ENCODE results near the gene ESRRA. TPM values are rescaled to one million over a fixed set of nuclear protein-coding genes. Genes with fewer than 3 reads are reported as not detected.

Gene ESRRA
- total RNA-seq, 3 donors from 2014 or later (not counting 1 experiment from before 2014, with no cell fraction given) = 47.1 to 51.3 (median 50.0) TPM

DNA sequence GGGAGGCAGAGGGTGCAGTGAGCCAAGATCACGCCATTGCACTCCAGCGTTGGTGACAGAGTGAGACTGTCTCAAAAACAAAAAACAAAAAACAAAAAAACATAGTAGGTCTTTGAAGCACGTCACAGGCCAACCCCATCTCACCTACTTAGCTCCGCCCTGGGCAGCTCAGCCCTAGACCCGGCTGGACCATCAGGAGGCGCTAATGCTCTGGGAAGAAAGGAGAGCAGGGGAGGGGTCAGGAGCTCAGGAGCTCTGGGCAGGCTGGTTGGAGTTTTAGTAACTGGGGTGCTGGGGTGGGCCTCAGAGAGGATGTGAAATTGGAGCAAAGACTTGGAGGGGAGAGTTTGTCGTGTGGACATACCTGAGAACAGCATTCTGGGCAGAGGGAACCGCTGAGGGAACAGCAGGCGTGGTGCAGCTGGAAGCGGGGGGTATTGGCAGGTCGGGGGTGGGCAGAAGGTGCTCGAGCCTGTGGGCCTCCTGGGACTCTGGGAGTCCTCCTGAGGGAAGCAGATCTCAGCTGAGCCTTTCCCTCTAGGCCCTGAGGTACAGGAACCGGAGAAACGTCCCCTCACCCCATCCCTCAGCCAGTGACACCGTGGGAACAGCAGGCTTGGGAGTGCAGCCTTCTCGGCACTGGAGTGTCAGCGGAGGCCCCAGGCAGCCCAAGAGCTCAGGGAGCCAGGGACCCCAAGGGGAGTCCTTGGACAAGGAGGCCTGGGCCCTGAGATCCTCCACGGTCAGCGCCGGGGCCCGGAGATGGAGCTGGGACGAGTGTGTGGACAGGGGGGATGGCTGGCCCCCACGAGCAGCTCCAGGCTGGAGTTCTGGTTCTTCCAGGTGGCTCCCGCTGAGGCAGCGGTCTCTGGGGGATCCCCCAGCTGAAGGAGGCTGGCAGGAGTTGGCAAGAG is 51.4 kb downstream of the ESRRA start:
- ATAC-seq (no peak), DNase-seq (peak in 1 of 2 donors; percentile 47)
- no peak overlapping the region for H3K4me3 ChIP-seq (ENCODE audit: low read length)
- H3K36me3 ChIP-seq (ENCODE audit: control insufficient read depth, insufficient read depth, low read length) = peaks cover 31% of the 10 kb centered on the region
- Mint-ChIP-seq H3K36me3 (no peaks in the 10 kb centered on the region), H3K4me3 (peak overlapping the region; percentile 72), H3K9me3 (no peaks in the 10 kb centered on the region), H3K4me1 (peaks cover 9 to 32% of the 10 kb centered on the region in 2 donors), H3K27ac (peak overlapping the region; percentile 66 to 75), H3K27me3 (ENCODE audit: low read depth in 2 of 2) (no peaks in the 10 kb centered on the region)
- H3K27me3 ChIP-seq (ENCODE audit: control insufficient read depth, insufficient read depth, low read length) = no peaks in the 10 kb centered on the region
- H3K9me3 ChIP-seq (ENCODE audit: control insufficient read depth, insufficient read depth, low read length) = no peaks in the 10 kb centered on the region
- no peak overlapping the region for H3K27ac ChIP-seq (ENCODE audit: low read length)
- H3K4me1 ChIP-seq (ENCODE audit: control insufficient read depth, insufficient read depth, low read length) = peaks cover 43% of the 10 kb centered on the region
- intact Hi-C loops (cut with micrococcal nuclease) = no loop called here
- TF ChIP-seq, protein P1, sequence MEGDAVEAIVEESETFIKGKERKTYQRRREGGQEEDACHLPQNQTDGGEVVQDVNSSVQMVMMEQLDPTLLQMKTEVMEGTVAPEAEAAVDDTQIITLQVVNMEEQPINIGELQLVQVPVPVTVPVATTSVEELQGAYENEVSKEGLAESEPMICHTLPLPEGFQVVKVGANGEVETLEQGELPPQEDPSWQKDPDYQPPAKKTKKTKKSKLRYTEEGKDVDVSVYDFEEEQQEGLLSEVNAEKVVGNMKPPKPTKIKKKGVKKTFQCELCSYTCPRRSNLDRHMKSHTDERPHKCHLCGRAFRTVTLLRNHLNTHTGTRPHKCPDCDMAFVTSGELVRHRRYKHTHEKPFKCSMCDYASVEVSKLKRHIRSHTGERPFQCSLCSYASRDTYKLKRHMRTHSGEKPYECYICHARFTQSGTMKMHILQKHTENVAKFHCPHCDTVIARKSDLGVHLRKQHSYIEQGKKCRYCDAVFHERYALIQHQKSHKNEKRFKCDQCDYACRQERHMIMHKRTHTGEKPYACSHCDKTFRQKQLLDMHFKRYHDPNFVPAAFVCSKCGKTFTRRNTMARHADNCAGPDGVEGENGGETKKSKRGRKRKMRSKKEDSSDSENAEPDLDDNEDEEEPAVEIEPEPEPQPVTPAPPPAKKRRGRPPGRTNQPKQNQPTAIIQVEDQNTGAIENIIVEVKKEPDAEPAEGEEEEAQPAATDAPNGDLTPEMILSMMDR (IDR thresholded peaks at IDR 0.05) = no peak
- WGBS (ENCODE audit: insufficient coverage) = 95% methylated on average over 25 of the region's 25 CpGs

DNA sequence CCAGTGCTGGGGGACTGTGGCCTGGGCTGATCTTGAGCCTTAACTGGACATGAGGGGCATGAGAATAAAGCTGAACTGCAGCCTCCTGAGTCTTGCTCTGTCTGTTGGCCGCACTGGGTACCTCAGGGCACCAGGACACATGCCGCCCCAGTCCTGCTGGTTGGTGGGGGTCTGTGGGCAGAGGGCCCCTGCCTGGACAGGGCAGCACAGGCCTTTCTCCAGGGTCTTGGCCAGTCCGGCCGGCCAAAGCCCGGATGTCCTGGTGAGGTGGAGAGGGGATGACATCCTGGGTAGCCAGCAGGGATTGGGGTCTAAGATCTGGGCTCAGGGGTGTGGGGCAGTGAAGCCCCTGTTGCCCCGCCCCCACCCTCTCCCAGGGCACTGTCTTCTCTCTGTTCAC is 52.1 kb downstream of the ESRRA start:
- no peak for ATAC-seq
- peaks cover 9 to 30% of the 10 kb centered on the region in 2 donors for H3K4me1 Mint-ChIP-seq
- H3K4me3 Mint-ChIP-seq = peak overlapping the region; percentile 17
- H3K9me3 Mint-ChIP-seq = no peaks in the 10 kb centered on the region
- peaks cover 34% of the 10 kb centered on the region for H3K36me3 ChIP-seq (ENCODE audit: control insufficient read depth, insufficient read depth, low read length)
- no peak for DNase-seq
- no peaks in the 10 kb centered on the region for H3K36me3 Mint-ChIP-seq
- 100% methylated on average over 5 of the region's 6 CpGs for WGBS (ENCODE audit: insufficient coverage)
- no peaks in the 10 kb centered on the region for H3K9me3 ChIP-seq (ENCODE audit: control insufficient read depth, insufficient read depth, low read length)
- TF ChIP-seq, protein P1 (IDR thresholded peaks at IDR 0.05) = no peak
- H3K4me1 ChIP-seq (ENCODE audit: control insufficient read depth, insufficient read depth, low read length) = peaks cover 43% of the 10 kb centered on the region
- intact Hi-C loops (cut with micrococcal nuclease) = no loop called here
- no peaks in the 10 kb centered on the region for H3K27me3 ChIP-seq (ENCODE audit: control insufficient read depth, insufficient read depth, low read length)
- H3K27ac Mint-ChIP-seq = peak overlapping the region in 1 of 2 donors; percentile 38
- no peak overlapping the region for H3K4me3 ChIP-seq (ENCODE audit: low read length)
- no peaks in the 10 kb centered on the region for H3K27me3 Mint-ChIP-seq (ENCODE audit: low read depth in 2 of 2)
- H3K27ac ChIP-seq (ENCODE audit: low read length) = no peak overlapping the region

DNA sequence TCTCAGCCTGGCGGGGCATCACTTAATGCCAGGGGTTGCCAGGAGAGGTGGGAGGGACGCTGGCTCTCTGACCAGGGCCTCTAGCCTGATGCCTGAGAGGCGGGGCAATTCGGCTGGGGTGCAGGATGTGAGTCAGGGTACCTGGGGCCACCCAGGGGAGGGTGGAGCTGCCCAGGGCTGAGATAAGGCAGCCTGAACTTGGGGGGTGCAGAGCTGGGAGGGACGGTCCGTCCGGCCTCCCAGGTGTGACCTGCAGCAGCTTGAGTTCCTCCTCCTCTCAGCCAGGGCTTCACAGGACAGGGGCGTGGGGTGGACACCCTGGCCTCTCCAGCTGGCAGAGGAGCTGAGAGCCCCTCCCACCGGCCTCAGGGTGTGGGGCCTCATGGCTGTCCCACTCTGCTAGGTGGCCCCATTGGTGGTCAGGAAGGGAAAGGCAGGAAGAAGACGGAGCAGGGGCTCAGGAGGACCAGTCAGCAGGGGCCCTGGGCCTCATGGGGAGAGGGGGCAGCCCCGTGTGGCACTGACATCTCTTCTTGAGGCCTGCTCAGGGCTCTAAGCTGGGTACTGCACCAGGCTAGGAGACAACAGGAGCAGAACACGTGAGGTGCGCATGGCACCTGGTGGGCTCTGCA is 52.7 kb downstream of the ESRRA start:
- Histone ChIP-seq H3K9me3 (ENCODE audit: control insufficient read depth, insufficient read depth, low read length) (no peaks in the 10 kb centered on the region), H3K4me1 (ENCODE audit: control insufficient read depth, insufficient read depth, low read length) (peaks cover 43% of the 10 kb centered on the region), H3K36me3 (ENCODE audit: control insufficient read depth, insufficient read depth, low read length) (peaks cover 32% of the 10 kb centered on the region), H3K27me3 (ENCODE audit: control insufficient read depth, insufficient read depth, low read length) (no peaks in the 10 kb centered on the region), H3K4me3 (ENCODE audit: low read length) (no peak overlapping the region), H3K27ac (ENCODE audit: low read length) (no peak overlapping the region)
- ATAC-seq (peak in 1 of 3 donors; percentile 28), DNase-seq (peak in 1 of 2 donors; percentile 28)
- no peaks in the 10 kb centered on the region for H3K36me3 Mint-ChIP-seq
- no peaks in the 10 kb centered on the region for H3K9me3 Mint-ChIP-seq
- 72% methylated on average over 13 of the region's 13 CpGs for WGBS (ENCODE audit: insufficient coverage)
- no peaks in the 10 kb centered on the region for H3K27me3 Mint-ChIP-seq (ENCODE audit: low read depth in 2 of 2)
- peaks cover 9 to 30% of the 10 kb centered on the region in 2 donors for H3K4me1 Mint-ChIP-seq
- intact Hi-C loops (cut with micrococcal nuclease) = loop anchor here (2.0 kb wide), 1 partner anchor 53 kb away; the partner anchor contains the start of gene ESRRA
- H3K4me3 Mint-ChIP-seq = peak overlapping the region; percentile 79
- H3K27ac Mint-ChIP-seq = peak overlapping the region; percentile 38 to 73
- TF ChIP-seq, protein P1 (IDR thresholded peaks at IDR 0.05) = no peak
